A549 (cell line): ENCODE results near the gene SEC31B. TPM values are rescaled to one million over a fixed set of nuclear protein-coding genes. Genes with fewer than 3 reads are reported as not detected.
A peak's percentile ranks its signal among the peaks of the same experiment; 100 is the strongest.

Source experiments
- ATAC-seq, 2 experiments: fragments of 200-7000 bp in 1 of 2; fragments of >200 bp in 1 of 2; cut with Nextera tagmentation in 1 of 2; cut with Tn5 transposase in 1 of 2; 3 replicates each; pipeline versions ENCODE4 v1.8.0 to v1.9.1; 2018 to 2020; ENCODE audit warnings: mild to moderate bottlenecking in 1 of 2, moderate library complexity in 1 of 2
- CTCF ChIA-PET: fragments of 300-600 bp; sonication (Branson Sonifier 250); formaldehyde crosslinking; extraction: SDS; loops from one replicate; lab custom pipeline; 2021; ENCODE audit warnings: antibody characterized with exemption, inconsistent platforms; lab: Yijun Ruan, JAX
- POLR2A ChIA-PET: fragments of 350-600 bp; formaldehyde crosslinking; extraction: SDS; loops from one replicate; lab custom pipeline; 2021; ENCODE audit warnings: antibody characterized with exemption, inconsistent platforms; lab: Yijun Ruan, JAX
- DNase-seq, 2 experiments: peaks; one replicate each; pipeline versions ENCODE4 v3.0.0 to v3.0.0-alpha.2; 2011 to 2016; ENCODE audit warnings: low read depth in 1 of 2, low spot score in 1 of 2
- FAIRE-seq: peaks from 2 replicates; lab custom pipeline; 2011; peaks lifted over from hg19 to GRCh38; lab: Jason Lieb, UNC
- H3K27ac ChIP-seq, 2 experiments: fragments of >200 bp; sonication (Bioruptor Twin); formaldehyde crosslinking; 3 replicates each; pipeline ENCODE4 v1.5.1; 2016 to 2017
- H3K4me1 ChIP-seq: fragments of >200 bp; sonication (Bioruptor Twin); formaldehyde crosslinking; 3 replicates; pipeline ENCODE4 v1.6.1; 2016
- H3K4me2 ChIP-seq: fragments of >200 bp; sonication (Bioruptor Twin); formaldehyde crosslinking; 3 replicates; pipeline ENCODE4 v1.6.1; 2016
- H3K4me3 ChIP-seq: fragments of >200 bp; sonication (Bioruptor Twin); formaldehyde crosslinking; 3 replicates; pipeline ENCODE4 v1.5.1; 2016
- H3K9me3 ChIP-seq: fragments of >200 bp; sonication (Bioruptor Twin); formaldehyde crosslinking; 3 replicates; pipeline ENCODE4 v1.6.1; 2016
- BCL3 ChIP-seq: fragments of >200 bp; sonication (Bioruptor Twin); formaldehyde crosslinking; IDR thresholded peaks from 3 replicates; pipeline ENCODE4 v1.6.1; 2016
- BHLHE40 ChIP-seq: IDR thresholded peaks from 2 replicates; pipeline ENCODE4 v1.6.1; 2012; ENCODE audit warnings: low read depth, low read length, inconsistent platforms
- CBX2 ChIP-seq: fragments of 200-600 bp; sonication (generic); IDR thresholded peaks from 2 replicates; pipeline ENCODE4 v1.6.1; 2016; ENCODE audit warnings: low read depth, mild to moderate bottlenecking, borderline replicate concordance
- CTCF ChIP-seq: fragments of >200 bp; sonication (Bioruptor Twin); formaldehyde crosslinking; IDR thresholded peaks from 3 replicates; pipeline ENCODE4 v1.5.1; 2016
- EP300 ChIP-seq, 2 experiments: fragments of >200 bp; sonication (Bioruptor Twin); formaldehyde crosslinking; IDR thresholded peaks; 2 replicates in 1 of 2; 3 replicates in 1 of 2; pipeline ENCODE4 v1.6.1; 2016 to 2017
- FOSB ChIP-seq: fragments of 250-450 bp; sonication (Bioruptor Pico); IDR thresholded peaks from 2 replicates; pipeline ENCODE4 v1.5.0; 2020; ENCODE audit warnings: mild to moderate bottlenecking, moderate library complexity
- FOSL2 ChIP-seq, 2 experiments: fragments of 450-650 bp in 1 of 2; fragments of >200 bp in 1 of 2; sonication (Bioruptor Twin) in 1 of 2; formaldehyde crosslinking; IDR thresholded peaks; 2 replicates each; pipeline versions ENCODE4 v1.5.0 to v1.6.1; 2016 to 2020; ENCODE audit warnings: mild to moderate bottlenecking in 1 of 2, moderate library complexity in 1 of 2
- FOXS1 ChIP-seq: fragments of 250-450 bp; sonication (Bioruptor Pico); IDR thresholded peaks from 2 replicates; pipeline ENCODE4 v1.5.0; 2020; ENCODE audit warnings: mild to moderate bottlenecking, moderate library complexity
- HES2 ChIP-seq: fragments of >200 bp; sonication (Bioruptor Twin); formaldehyde crosslinking; IDR thresholded peaks from 2 replicates; pipeline ENCODE4 v1.6.1; 2016
- HEYL ChIP-seq: fragments of 250-450 bp; sonication (Bioruptor Pico); IDR thresholded peaks from 2 replicates; pipeline ENCODE4 v1.8.0; 2021; ENCODE audit warnings: mild to moderate bottlenecking, moderate library complexity
- HMGXB4 ChIP-seq: fragments of 250-450 bp; sonication (Bioruptor Pico); IDR thresholded peaks from 2 replicates; pipeline ENCODE4 v1.5.0; 2021; ENCODE audit warnings: mild to moderate bottlenecking, moderate library complexity, borderline replicate concordance
- JUNB ChIP-seq: fragments of >200 bp; sonication (Bioruptor Twin); formaldehyde crosslinking; IDR thresholded peaks from 2 replicates; pipeline ENCODE4 v1.6.1; 2016
- KDM5A ChIP-seq: fragments of 200-600 bp; sonication (generic); IDR thresholded peaks from 2 replicates; pipeline ENCODE4 v1.6.1; 2016; ENCODE audit warnings: antibody characterized with exemption, mild to moderate bottlenecking
- MAZ ChIP-seq: fragments of 150-350 bp; IDR thresholded peaks from 2 replicates; pipeline ENCODE4 v1.6.1; 2014; ENCODE audit warnings: antibody characterized with exemption, low read depth, low read length, borderline replicate concordance
- NPAS2 ChIP-seq: fragments of 250-450 bp; sonication (Bioruptor Pico); IDR thresholded peaks from 2 replicates; pipeline ENCODE4 v1.8.0; 2022; ENCODE audit warnings: mild to moderate bottlenecking, moderate library complexity, borderline replicate concordance
- POLR2A ChIP-seq: IDR thresholded peaks from 2 replicates; pipeline ENCODE4 v1.6.1; 2012; ENCODE audit warnings: mild to moderate bottlenecking, low read length
- POLR2AphosphoS2 ChIP-seq: conservative IDR thresholded peaks from 2 replicates; pipeline ENCODE4 v1.6.1; 2012; ENCODE audit warnings: low read length, improper control_type of control experiment, inconsistent platforms
- RAD21 ChIP-seq, 2 experiments: fragments of >200 bp in 1 of 2; sonication (Bioruptor Twin) in 1 of 2; formaldehyde crosslinking in 1 of 2; IDR thresholded peaks in 1 of 2; conservative IDR thresholded peaks in 1 of 2; 2 replicates in 1 of 2; 3 replicates in 1 of 2; pipeline ENCODE4 v1.6.1; 2012 to 2018; ENCODE audit warnings: inconsistent platforms in 1 of 2
- REST ChIP-seq: fragments of 200-600 bp; sonication (generic); IDR thresholded peaks from 2 replicates; pipeline ENCODE4 v1.6.1; 2016; ENCODE audit warnings: antibody characterized with exemption, mild to moderate bottlenecking, moderate library complexity
- SREBF2 ChIP-seq: fragments of 450-650 bp; IDR thresholded peaks from 2 replicates; pipeline ENCODE4 v1.6.1; 2014; ENCODE audit warnings: mild to moderate bottlenecking, moderate library complexity
- TP53 ChIP-seq: fragments of 250-450 bp; sonication (Bioruptor Pico); IDR thresholded peaks from 2 replicates; pipeline ENCODE4 v1.5.0; 2021; ENCODE audit warnings: mild to moderate bottlenecking, moderate library complexity
- ZFP36 ChIP-seq: fragments of 450-650 bp; IDR thresholded peaks from 2 replicates; pipeline ENCODE4 v1.6.1; 2014; ENCODE audit warnings: borderline replicate concordance; ENCODE audit not compliant: partially characterized antibody
- ZNF302 ChIP-seq: fragments of 250-450 bp; sonication (Bioruptor Pico); IDR thresholded peaks from 2 replicates; pipeline ENCODE4 v1.9.0; 2021; ENCODE audit warnings: inconsistent platforms, mild to moderate bottlenecking, moderate library complexity
- WGBS: methylation state at CpG from one replicate; pipeline ENCODE4 v1.1.6; 2017; ENCODE audit errors: missing lambda C conversion rate; 5-methylcytosine and 5-hydroxymethylcytosine counted together
- polyA minus RNA-seq: library from RNA; depleted of rRNA, polyadenylated mRNA; stranded (reverse); fragments of >200 nt; gene quantifications from 2 replicates; pipeline ENCODE4 v1.2.3, GENCODE V29; 2011; rRNA and poly(A)+ RNA removed
- polyA plus RNA-seq, 4 experiments: library from polyadenylated mRNA; depleted of rRNA in 3 of 4; stranded (reverse); fragments of >200 nt; fragmentation: RNase III in 1 of 4; extraction: RNeasy Plus Mini Kit Qiagen cat#74134 plus additional on column Dnase treatment in 1 of 4; gene quantifications; 2 replicates in 3 of 4; 3 replicates in 1 of 4; pipeline ENCODE4 v1.2.3, GENCODE V29; 2011 to 2017

Gene SEC31B
- polyA plus RNA-seq (2011; rRNA removed) (7.1 and 9.2 TPM in 2 replicates), polyA plus RNA-seq (2017; fragmentation: RNase III; extraction: RNeasy Plus Mini Kit Qiagen cat#74134 plus additional on column Dnase treatment) (4.5 to 6.8 TPM (median 6.2 TPM) in 3 replicates), polyA minus RNA-seq (6.4 and 7.4 TPM in 2 replicates)
- polyA plus RNA-seq (2012; cell fraction: cytosol; rRNA removed): 2.2 and 2.9 TPM in 2 replicates
- 29.5 and 40.0 TPM in 2 replicates for polyA plus RNA-seq (2012; cell fraction: nucleus; rRNA removed)

GRCh38 chr10:100519311-100520051 lies at the start of gene SEC31B:
TSS of gene SEC31B (minus strand) at chr10:100519861. CDS start at chr10:100516952, 2,909 bp downstream.
- no peaks in the 10 kb centered on the region for H3K9me3 ChIP-seq
- CTCF ChIA-PET: interaction anchor here (0.6 to 23.5 kb wide), 46 partner anchors 8 to 673 kb away, joined by 3 to 381 read pairs (median 4); partner anchors contain the start of genes HIF1AN, NDUFB8, PKD2L1 and SCD
- H3K27ac ChIP-seq: no peak within 1 kb of the TSS
- H3K4me2 ChIP-seq: no peak within 1 kb of the TSS
- no peak within 1 kb of the TSS for H3K4me3 ChIP-seq
- TF ChIP-seq CTCF (no peak), MAZ (no peak), HES2 (no peak), TP53 (no peak), POLR2AphosphoS2 (no peak), KDM5A (no peak), CBX2 (no peak), REST (no peak), ZFP36 (no peak), JUNB (no peak), BHLHE40 (no peak), BCL3 (no peak), HMGXB4 (no peak), NPAS2 (no peak)
- FAIRE-seq (no peak), ATAC-seq (peak; percentile 21 to 40; a peak in 3 of 6 replicates), DNase-seq (no peak)
- H3K4me1 ChIP-seq: no peaks in the 10 kb centered on the region
- POLR2A ChIA-PET: interaction anchor here (0.6 to 1.6 kb wide), 3 partner anchors 15 to 173 kb away, joined by 3 to 9 read pairs (median 3); partner anchors contain the start of gene HIF1AN
- 94% methylated on average over 60 of the region's 72 CpGs for WGBS

- Histone ChIP-seq H3K9me3 (no peaks in the 10 kb centered on the region), H3K4me2 (no peak overlapping the region), H3K27ac (no peak overlapping the region)
- WGBS: 96% methylated on average over 3 of the region's 3 CpGs
- no peak for FAIRE-seq
- DNase-seq: no peak
- CTCF ChIA-PET: interaction anchor here (4.4 to 13.5 kb wide), 2 partner anchors 175 to 309 kb away, joined by 28 to 289 read pairs; no protein-coding TSS in a partner anchor
- no peak for TF ChIP-seq NPAS2
- no peak for TF ChIP-seq POLR2A
- no peak for TF ChIP-seq FOSL2 (IDR thresholded peaks at IDR 0.05)
- TF ChIP-seq FOSL2 (CRISPR knock-in tag; IDR thresholded peaks at IDR 0.05): no peak
- no peak for TF ChIP-seq FOSB (CRISPR knock-in tag)
- TF ChIP-seq HEYL (CRISPR knock-in tag): no peak
- no peak for TF ChIP-seq EP300 (IDR thresholded peaks at IDR 0.05)
- no peak for TF ChIP-seq ZNF302 (CRISPR knock-in tag)
- TF ChIP-seq RAD21 (conservative IDR thresholded peaks at IDR 0.05 in 1 of 2, IDR thresholded peaks at IDR 0.05 in 1 of 2): no peak
- no peak for TF ChIP-seq SREBF2
- no peak for TF ChIP-seq FOXS1 (CRISPR knock-in tag)
- TF ChIP-seq, all 56 proteins: peak for 0
- Histone ChIP-seq H3K4me3 (no peak overlapping the region), H3K4me1 (no peaks in the 10 kb centered on the region)
- POLR2A ChIA-PET: no interaction called here
- no peak for ATAC-seq
Observed at GRCh38 chr10:100568912-100569311, 49.3 kb upstream of the SEC31B start.
